ENCODE measurements around the gene SLC27A5. TPM values are rescaled to one million over a fixed set of nuclear protein-coding genes. Genes with fewer than 3 reads are reported as not detected.

SLC27A5 gene, protein sequence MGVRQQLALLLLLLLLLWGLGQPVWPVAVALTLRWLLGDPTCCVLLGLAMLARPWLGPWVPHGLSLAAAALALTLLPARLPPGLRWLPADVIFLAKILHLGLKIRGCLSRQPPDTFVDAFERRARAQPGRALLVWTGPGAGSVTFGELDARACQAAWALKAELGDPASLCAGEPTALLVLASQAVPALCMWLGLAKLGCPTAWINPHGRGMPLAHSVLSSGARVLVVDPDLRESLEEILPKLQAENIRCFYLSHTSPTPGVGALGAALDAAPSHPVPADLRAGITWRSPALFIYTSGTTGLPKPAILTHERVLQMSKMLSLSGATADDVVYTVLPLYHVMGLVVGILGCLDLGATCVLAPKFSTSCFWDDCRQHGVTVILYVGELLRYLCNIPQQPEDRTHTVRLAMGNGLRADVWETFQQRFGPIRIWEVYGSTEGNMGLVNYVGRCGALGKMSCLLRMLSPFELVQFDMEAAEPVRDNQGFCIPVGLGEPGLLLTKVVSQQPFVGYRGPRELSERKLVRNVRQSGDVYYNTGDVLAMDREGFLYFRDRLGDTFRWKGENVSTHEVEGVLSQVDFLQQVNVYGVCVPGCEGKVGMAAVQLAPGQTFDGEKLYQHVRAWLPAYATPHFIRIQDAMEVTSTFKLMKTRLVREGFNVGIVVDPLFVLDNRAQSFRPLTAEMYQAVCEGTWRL
- 5.7 and 9.3 TPM in 2 replicates for total RNA-seq (ENCODE audit: low replicate concordance)
- long read RNA-seq, partial matches to known transcripts = 0 of 2 reads
- long read RNA-seq, other reads (novel, unspliced or antisense) = 0 of 2 reads

GRCh38 chr19:58511353-58512208 lies at the start of gene SLC27A5:
Gene SLC27A5, minus strand, starts transcription at chr19:58511992. Its CDS starts 37 bp downstream, at chr19:58511955.
- TF ChIP-seq, protein P1, sequence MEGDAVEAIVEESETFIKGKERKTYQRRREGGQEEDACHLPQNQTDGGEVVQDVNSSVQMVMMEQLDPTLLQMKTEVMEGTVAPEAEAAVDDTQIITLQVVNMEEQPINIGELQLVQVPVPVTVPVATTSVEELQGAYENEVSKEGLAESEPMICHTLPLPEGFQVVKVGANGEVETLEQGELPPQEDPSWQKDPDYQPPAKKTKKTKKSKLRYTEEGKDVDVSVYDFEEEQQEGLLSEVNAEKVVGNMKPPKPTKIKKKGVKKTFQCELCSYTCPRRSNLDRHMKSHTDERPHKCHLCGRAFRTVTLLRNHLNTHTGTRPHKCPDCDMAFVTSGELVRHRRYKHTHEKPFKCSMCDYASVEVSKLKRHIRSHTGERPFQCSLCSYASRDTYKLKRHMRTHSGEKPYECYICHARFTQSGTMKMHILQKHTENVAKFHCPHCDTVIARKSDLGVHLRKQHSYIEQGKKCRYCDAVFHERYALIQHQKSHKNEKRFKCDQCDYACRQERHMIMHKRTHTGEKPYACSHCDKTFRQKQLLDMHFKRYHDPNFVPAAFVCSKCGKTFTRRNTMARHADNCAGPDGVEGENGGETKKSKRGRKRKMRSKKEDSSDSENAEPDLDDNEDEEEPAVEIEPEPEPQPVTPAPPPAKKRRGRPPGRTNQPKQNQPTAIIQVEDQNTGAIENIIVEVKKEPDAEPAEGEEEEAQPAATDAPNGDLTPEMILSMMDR (conservative IDR thresholded peaks at IDR 0.05) = no peak
- H3K27ac Mint-ChIP-seq = no peak within 1 kb of the TSS

DNA sequence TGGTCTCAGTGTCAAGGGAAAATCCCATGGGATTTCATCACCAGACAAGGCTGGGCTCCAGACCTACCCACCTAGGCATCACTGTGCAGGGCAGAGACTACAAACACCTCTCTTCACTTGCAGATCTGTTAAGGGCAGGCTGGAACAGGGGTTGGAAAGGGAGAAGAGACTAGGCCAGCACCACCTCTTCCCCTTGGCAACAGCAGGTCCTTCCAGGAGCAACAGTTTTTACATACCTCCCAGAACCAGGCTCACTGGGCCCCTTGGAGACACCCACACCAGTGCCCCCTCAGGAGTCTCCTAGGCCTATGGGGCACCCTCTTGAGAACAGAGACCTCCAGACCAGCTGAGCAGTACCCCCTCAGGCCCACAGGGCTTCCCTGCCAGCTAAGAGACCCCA lies 49.1 kb upstream of the SLC27A5 start:
- no peak overlapping the region for H3K27ac Mint-ChIP-seq
- TF ChIP-seq, protein P1 (conservative IDR thresholded peaks at IDR 0.05) = no peak
- no peaks in the 10 kb centered on the region for H3K9me3 Mint-ChIP-seq
- no peaks in the 10 kb centered on the region for H3K4me1 Mint-ChIP-seq (ENCODE audit: unreplicated experiment)
- peaks cover 10% of the 10 kb centered on the region for H3K36me3 Mint-ChIP-seq
- no peak overlapping the region for H3K4me3 Mint-ChIP-seq
- H3K27me3 Mint-ChIP-seq = no peaks in the 10 kb centered on the region
- DNase-seq (ENCODE audit: extremely low spot score, unreplicated experiment) = no peak

More at GRCh38 chr19:58511353-58512208, at the start of gene SLC27A5:
- H3K4me3 Mint-ChIP-seq = no peak within 1 kb of the TSS
- no peaks in the 10 kb centered on the region for H3K27me3 Mint-ChIP-seq
- no peak for DNase-seq (ENCODE audit: extremely low spot score, unreplicated experiment)
- H3K36me3 Mint-ChIP-seq = peaks cover 5% of the 10 kb centered on the region
- H3K9me3 Mint-ChIP-seq = peaks cover 5% of the 10 kb centered on the region
- peaks cover 8% of the 10 kb centered on the region for H3K4me1 Mint-ChIP-seq (ENCODE audit: unreplicated experiment)

DNA sequence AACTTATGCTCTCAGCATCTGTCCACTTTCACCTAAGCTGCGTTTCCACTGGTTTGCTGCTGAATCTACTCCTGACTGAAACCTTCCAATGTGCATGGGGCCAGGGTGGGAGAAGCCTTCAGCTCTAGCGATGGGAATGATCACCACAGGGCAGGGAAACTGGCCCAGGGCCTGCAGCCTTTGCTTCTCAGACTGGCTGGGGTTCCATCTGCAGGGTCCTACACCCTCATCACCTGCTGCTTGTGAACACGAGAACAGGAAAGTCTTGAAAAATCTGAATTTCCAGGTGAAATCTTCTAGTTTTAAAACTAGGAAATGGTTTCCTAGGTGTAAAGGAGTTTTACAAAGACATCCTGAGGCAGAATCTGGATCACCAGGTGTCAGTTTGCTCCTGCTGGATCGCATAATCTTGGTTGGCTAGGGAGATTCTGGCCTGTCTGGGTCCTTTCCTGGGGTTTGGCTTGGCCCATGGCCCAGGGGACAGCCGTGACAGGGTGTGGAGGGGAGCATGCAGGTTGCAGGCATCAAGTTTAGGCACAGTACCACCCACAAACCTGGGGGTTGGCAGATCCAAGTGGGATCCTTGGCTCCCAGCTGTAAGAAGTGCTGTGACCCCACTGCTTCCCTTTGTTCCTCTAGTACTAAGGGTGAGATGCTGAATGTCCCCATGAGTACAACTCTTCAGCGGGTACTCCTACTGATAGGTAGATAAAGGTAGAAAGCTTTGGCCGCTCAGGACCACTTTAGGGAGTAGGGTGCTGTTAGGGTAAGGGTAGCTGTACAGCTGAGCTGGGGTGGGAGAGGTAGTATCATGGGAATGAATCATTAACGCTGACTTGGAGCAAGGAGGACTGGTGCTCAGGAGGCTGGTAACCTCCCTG lies 48.5 kb upstream of the SLC27A5 start:
- TF ChIP-seq, protein P1 (conservative IDR thresholded peaks at IDR 0.05) = no peak
- peaks cover 10% of the 10 kb centered on the region for H3K36me3 Mint-ChIP-seq
- H3K4me1 Mint-ChIP-seq (ENCODE audit: unreplicated experiment) = peaks cover 2% of the 10 kb centered on the region
- H3K9me3 Mint-ChIP-seq = no peaks in the 10 kb centered on the region
- H3K4me3 Mint-ChIP-seq = peak overlapping the region; percentile 99
- H3K27ac Mint-ChIP-seq = peak overlapping the region; percentile 100
- no peaks in the 10 kb centered on the region for H3K27me3 Mint-ChIP-seq
- no peak for DNase-seq (ENCODE audit: extremely low spot score, unreplicated experiment)

GRCh38 chr19:58559275-58560006 lies 47.6 kb upstream of the SLC27A5 start:
- Mint-ChIP-seq H3K36me3 (peaks cover 7% of the 10 kb centered on the region), H3K4me3 (peak overlapping the region; percentile 99), H3K4me1 (ENCODE audit: unreplicated experiment) (peaks cover 6% of the 10 kb centered on the region), H3K27ac (peak overlapping the region; percentile 100), H3K27me3 (no peaks in the 10 kb centered on the region), H3K9me3 (no peaks in the 10 kb centered on the region)
- DNase-seq (ENCODE audit: extremely low spot score, unreplicated experiment) = peak; percentile 88
- TF ChIP-seq, protein P1 (conservative IDR thresholded peaks at IDR 0.05) = no peak
